HEK293 (cell line): Measurements from ENCODE around the gene FNDC1.

Experiments used
- CTCF ChIP-seq: fragments of 450-650 bp; formaldehyde crosslinking; IDR thresholded peaks from 2 replicates; pipeline ENCODE4 v1.5.1; 2016; ENCODE audit warnings: missing biosample characterization, missing genetic modification characterization
- SALL2 ChIP-seq: fragments of 450-650 bp; formaldehyde crosslinking; IDR thresholded peaks from 2 replicates; pipeline ENCODE4 v1.5.0; 2017; ENCODE audit warnings: missing biosample characterization, mild to moderate bottlenecking, missing genetic modification characterization, borderline replicate concordance
- ZNF501 ChIP-seq: fragments of 450-650 bp; formaldehyde crosslinking; IDR thresholded peaks from 2 replicates; pipeline ENCODE4 v1.5.1; 2016; ENCODE audit warnings: missing biosample characterization, missing genetic modification characterization

DNA sequence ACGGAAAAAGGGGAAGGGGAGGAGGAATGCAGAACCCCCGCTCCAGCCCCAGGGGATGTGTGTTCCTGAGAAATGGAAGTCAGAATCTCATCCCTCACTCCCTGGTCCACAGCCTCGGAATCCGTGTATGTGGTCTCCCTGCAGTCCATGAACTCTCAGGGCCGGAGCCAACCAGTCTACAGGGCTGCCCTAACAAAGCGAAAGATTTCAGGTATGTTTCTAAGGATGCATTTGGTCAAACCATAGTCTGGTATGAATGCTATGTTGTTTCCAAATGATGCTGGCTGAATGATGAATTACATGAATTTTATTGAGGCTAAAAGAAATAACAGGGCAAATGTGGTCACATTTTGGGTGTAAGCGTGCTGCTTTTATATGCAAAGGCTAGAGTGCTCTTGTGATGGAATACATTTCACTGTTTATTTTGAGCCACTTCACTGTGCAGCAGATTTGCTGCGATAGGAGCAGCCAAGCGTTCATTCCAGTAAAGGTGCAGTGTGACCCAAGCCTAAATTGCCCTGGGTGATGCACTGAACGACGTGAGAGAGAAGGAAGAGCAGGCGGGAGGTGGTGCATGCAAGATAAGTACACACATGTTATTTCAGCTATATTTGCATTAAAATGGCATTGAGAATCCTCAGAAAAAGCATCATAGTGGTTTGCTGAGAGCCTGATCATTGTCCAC, 52.4 kb downstream of the FNDC1 start:
- TF ChIP-seq ZNF501 (tag by site-specific recombination) (no peak), CTCF (tag by site-specific recombination) (no peak), SALL2 (tag by site-specific recombination) (no peak)
